ES-I3 (cell line): ENCODE results near the gene TREM2.
"Not testable (repeated sequence)": the region's sequence is repeated elsewhere in the genome, so short reads cannot be mapped to it uniquely, and the experiment has no call there.

Source experiments
- H3K36me3 ChIP-seq: 2 replicates; pipeline ENCODE4 v1.6.1; 2013; ENCODE audit warnings: mild to moderate bottlenecking, low read length, control low read depth, moderate library complexity; ENCODE audit not compliant: insufficient read depth
- H3K4me1 ChIP-seq: 2 replicates; pipeline ENCODE4 v1.6.1; 2013; ENCODE audit warnings: mild to moderate bottlenecking, control low read depth, low read length; ENCODE audit not compliant: insufficient read depth
- H3K9ac ChIP-seq: 2 replicates; pipeline ENCODE4 v1.6.1; 2013; ENCODE audit warnings: low read depth, mild to moderate bottlenecking, low read length, moderate library complexity
- H3K9me3 ChIP-seq: 2 replicates; pipeline ENCODE4 v1.6.1; 2013; ENCODE audit warnings: mild to moderate bottlenecking, low read length, moderate library complexity; ENCODE audit not compliant: control insufficient read depth, insufficient read depth

The TREM2 gene

DNA sequence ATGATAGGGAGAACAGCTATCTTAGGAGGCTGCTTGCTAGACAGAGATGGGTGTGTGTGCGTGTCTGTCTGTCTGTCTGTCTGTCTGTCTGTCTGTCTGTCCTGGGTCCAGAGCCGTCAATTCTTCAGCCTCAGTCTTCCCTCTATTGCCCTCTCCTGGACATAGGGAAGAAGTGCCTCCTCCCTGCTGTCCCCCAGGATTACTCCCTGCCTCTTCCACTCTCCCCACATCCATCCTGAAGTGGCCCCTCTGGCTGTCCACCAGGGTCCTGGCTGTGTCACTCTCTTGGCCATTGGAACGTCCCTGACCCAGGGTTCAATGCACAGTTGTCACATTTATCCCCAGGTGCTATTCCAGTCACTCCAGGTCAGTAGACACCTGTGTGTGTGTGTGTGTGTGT lies 27.9 kb upstream of the TREM2 start:
- Histone ChIP-seq H3K9ac (no peak overlapping the region), H3K9me3 (peaks cover 9% of the 10 kb centered on the region), H3K4me1 (no peaks in the 10 kb centered on the region), H3K36me3 (no peaks in the 10 kb centered on the region)

DNA sequence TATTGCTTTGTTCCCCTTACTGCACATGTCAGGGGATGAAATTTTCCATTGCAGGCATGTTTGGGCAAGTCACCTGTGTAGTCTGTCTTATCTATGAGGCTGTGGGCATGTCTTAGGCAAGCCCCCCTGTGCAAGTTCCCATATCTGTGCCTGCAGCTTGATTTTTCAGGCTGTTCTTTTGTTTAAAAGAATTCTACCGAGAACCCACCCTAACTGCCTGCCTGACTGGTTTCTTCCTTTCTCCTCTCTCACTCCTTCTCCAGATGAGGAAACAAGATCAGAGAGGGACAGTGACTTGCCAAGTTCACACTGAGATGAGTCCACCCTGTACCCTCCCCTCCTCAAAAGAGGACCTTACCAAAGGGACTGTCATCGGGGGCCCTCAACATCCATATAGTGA lies 27.1 kb upstream of the TREM2 start:
- Histone ChIP-seq H3K4me1 (no peaks in the 10 kb centered on the region), H3K36me3 (no peaks in the 10 kb centered on the region), H3K9me3 (peaks cover 9% of the 10 kb centered on the region), H3K9ac (no peak overlapping the region)

DNA sequence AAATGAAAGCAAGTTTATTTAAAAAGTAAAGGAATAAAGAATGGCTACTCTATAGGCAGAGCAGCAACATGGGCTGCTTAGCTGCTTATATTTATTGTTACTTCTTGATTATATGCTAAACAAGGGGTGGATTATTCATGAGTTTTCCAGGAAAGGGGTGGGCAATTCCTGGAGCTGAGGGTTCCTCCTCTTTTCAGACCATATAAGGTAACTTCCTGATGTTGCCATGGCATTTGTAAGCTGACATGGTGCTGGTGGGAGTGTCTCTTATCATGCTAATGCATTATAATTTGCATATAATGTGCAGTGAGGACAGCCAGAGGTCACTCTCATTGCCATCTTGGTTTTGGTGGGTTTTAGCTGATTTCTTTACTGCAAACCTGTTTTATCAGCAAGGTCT lies 26.1 kb upstream of the TREM2 start:
- not testable (repeated sequence) for H3K9me3 ChIP-seq, H3K36me3 ChIP-seq, H3K4me1 ChIP-seq, H3K9ac ChIP-seq

- no peak overlapping the region for H3K9ac ChIP-seq
- no peaks in the 10 kb centered on the region for H3K36me3 ChIP-seq
- H3K9me3 ChIP-seq, result peaks cover 9% of the 10 kb centered on the region
- H3K4me1 ChIP-seq, result no peaks in the 10 kb centered on the region
Observed at GRCh38 chr6:41187924-41188886, 25.3 kb upstream of the TREM2 start.

DNA sequence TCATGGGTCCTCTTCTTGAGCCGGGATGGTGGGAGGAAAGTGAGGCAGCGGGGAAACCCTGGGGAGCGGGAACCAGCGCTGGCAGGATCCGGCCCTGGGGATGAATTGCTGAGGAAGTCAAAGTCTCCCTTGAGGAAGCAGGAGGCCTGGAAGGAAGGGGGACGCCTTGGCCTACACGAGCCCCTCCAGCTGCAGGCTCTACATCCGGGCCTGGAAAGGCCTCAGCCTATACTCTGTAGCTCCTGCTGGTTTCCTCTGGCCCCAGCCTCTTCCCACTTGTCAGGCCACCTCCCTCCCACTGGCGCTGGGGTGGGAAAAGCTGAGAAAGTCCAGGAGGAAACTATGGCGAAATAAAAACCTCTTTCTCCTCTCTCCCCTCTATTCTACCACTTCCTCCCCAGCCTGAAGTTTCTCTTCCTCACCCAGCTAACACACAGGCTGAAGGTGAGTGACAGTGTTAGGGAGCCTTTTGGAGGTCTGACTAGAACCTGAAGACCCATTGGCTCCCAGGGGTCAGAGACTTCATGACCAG lies 23.2 kb upstream of the TREM2 start:
- Histone ChIP-seq H3K4me1 (no peaks in the 10 kb centered on the region), H3K9ac (no peak overlapping the region), H3K9me3 (peaks cover 9% of the 10 kb centered on the region), H3K36me3 (no peaks in the 10 kb centered on the region)

DNA sequence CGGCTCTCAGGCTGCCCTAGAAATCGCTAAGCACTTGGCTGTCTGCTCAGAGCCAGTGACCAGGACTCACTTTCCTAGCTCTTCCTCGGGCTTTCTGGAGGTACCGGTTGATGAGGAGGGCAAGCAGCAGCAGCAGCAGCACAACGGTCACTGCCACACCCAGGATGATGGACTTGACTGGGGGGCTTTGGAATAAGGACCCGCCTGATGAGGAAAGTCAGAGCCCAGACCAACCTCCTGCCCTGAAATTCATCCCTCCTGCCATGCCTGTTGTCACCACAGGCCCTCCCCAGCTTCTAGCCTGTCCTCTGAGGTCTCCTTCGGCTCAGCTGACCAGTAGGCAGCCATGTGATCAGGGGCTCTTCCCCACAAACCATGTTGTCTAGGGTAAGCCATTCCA lies 21.8 kb upstream of the TREM2 start:
- H3K36me3 ChIP-seq, result no peaks in the 10 kb centered on the region
- peaks cover 6% of the 10 kb centered on the region for H3K9me3 ChIP-seq
- no peaks in the 10 kb centered on the region for H3K4me1 ChIP-seq
- no peak overlapping the region for H3K9ac ChIP-seq

DNA sequence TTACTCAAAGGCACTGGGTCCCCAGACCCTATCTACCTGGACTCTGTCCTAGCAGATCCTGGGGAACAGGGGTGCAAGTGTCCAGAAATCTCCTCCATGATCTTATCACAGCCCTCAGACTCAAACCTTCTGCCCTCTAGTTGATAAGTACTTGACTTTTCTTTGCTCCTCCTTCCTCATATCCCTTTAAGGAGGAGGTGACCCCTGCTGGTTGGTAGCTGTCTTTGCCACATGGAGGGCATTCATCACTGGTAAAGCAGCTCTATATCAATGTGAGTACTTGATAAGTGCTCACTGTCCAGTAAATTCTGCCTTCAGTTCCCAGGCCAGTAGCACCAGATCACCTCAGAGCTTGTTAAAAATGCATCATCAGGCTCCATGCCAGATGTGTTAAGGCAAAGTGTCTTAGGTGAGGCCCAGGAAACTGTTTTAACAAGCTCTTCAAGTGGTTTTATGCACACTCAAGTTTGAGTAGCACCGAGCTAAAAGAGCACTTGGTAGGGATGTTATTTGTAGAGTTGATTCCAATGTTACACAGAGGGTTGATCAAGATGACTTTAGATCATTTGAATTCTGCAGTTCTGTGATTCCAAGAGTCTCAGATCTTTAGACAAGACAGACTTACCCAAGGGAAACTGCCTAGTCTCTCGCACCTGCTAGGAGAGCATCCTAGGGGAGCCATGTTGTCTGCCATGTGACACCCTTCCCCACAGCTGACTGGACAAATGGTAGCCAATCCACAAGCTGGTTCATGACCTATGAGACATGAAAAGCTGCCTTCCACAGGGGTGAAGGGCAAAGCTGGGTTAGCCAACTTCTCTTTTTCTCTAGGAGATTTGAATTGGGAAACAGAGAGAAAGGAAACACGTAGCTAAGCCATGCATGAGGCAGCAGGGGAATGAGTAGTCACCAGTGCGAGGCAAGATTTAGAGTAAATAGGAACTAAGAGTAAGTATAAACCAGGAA lies 19.4 kb upstream of the TREM2 start:
- Histone ChIP-seq H3K9me3 (no peaks in the 10 kb centered on the region), H3K4me1 (no peaks in the 10 kb centered on the region), H3K36me3 (no peaks in the 10 kb centered on the region), H3K9ac (no peak overlapping the region)

- Histone ChIP-seq H3K9ac (no peak overlapping the region), H3K36me3 (no peaks in the 10 kb centered on the region), H3K4me1 (no peaks in the 10 kb centered on the region), H3K9me3 (no peaks in the 10 kb centered on the region)
Observed at GRCh38 chr6:41181566-41181965, 18.6 kb upstream of the TREM2 start.

GRCh38 chr6:41179163-41179562 lies 16.2 kb upstream of the TREM2 start:
- Histone ChIP-seq H3K4me1 (no peaks in the 10 kb centered on the region), H3K36me3 (no peaks in the 10 kb centered on the region), H3K9ac (no peak overlapping the region), H3K9me3 (no peaks in the 10 kb centered on the region)

DNA sequence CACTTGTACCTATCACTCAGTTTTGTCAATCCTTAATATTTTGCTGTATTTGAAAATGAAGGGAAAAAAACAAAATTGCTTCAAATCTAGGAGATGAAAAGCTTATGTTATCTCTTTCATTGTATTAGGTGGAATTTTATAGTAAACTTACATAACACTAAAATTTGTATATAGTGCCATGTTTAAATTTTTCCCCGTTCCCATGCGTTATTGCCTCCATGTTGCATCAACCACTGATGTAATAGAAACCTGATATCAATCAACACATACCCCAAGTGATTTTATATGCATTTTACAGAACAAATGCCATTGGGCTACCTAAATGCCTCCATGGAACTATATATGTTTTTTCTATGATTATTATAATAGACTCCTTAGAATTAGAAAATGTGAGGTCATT lies 14.8 kb upstream of the TREM2 start:
- Histone ChIP-seq H3K4me1 (no peaks in the 10 kb centered on the region), H3K9me3 (no peaks in the 10 kb centered on the region), H3K36me3 (no peaks in the 10 kb centered on the region), H3K9ac (no peak overlapping the region)

- Histone ChIP-seq H3K36me3 (no peaks in the 10 kb centered on the region), H3K4me1 (no peaks in the 10 kb centered on the region), H3K9me3 (no peaks in the 10 kb centered on the region), H3K9ac (no peak overlapping the region)
Observed at GRCh38 chr6:41177287-41177686, 14.4 kb upstream of the TREM2 start.

DNA sequence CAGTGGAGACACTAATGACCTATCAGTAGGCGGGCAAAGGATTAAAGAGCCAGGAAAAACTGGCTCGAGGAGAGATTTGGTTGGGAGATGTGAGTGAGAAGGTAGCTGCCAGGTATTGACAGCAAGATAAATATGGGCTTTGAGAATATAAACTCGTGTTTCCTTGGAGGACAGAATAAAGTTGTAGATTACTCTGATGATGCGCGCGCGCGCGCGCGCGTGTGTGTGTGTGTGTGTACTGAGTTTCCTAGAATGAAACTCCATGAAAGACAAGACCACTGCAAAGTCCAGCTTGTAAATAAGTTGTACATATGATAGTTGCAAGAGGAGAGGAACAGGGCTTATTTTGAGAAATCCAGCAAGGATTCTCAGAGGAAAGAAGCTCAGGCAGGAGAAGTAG lies 13.3 kb upstream of the TREM2 start:
- Histone ChIP-seq H3K9ac (no peak overlapping the region), H3K9me3 (no peaks in the 10 kb centered on the region), H3K4me1 (peaks cover 4% of the 10 kb centered on the region; the same call in 1 of the 2 replicates), H3K36me3 (no peaks in the 10 kb centered on the region)

DNA sequence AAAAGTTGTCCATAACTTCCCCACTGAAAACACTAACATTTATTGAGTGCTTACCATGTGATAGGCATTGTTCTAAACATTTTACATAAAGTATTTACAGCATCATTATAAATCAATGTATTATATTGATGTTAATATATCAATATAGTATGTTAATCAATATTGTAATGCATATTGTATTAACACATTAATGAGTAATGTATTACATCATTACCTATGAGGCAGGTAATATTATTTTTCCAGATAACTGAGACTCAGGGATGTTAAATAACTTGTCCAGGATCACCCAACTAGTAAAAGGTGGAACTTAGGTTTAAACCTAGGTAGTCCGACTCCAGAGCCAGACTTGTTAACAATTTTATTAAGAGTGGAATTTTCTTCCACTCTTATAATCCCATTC lies 12.2 kb upstream of the TREM2 start:
- H3K9ac ChIP-seq, result no peak overlapping the region
- H3K9me3 ChIP-seq, result no peaks in the 10 kb centered on the region
- H3K36me3 ChIP-seq, result no peaks in the 10 kb centered on the region
- peaks cover 12% of the 10 kb centered on the region; the same call in 1 of the 2 replicates for H3K4me1 ChIP-seq

- Histone ChIP-seq H3K4me1 (peaks cover 12% of the 10 kb centered on the region; the same call in 1 of the 2 replicates), H3K36me3 (no peaks in the 10 kb centered on the region), H3K9me3 (no peaks in the 10 kb centered on the region), H3K9ac (no peak overlapping the region)
Observed at GRCh38 chr6:41174610-41175009, 11.7 kb upstream of the TREM2 start.
